ENCODE measurements around the gene DPEP2. TPM values are rescaled to one million over a fixed set of nuclear protein-coding genes. Genes with fewer than 3 reads are reported as not detected.

Gene DPEP2
- total and polyA plus RNA-seq, 2 of the 13 experiments (the other 11 are each of a cell fraction or from before 2014, with no cell fraction given) = 0.18 TPM; not detected in 1

GRCh38 chr16:67967183-67967957, 31.9 kb downstream of the DPEP2 start (continued):
- no peak for TF ChIP-seq FOXO4 (CRISPR knock-in tag; conservative IDR thresholded peaks at IDR 0.05)
- 0 out of 2 replicates have a peak, but pooled peaks have one; percentile 29 for TF ChIP-seq HIVEP1 (CRISPR knock-in tag; IDR thresholded peaks at IDR 0.05)
- 0 out of 2 replicates have a peak, but pooled peaks have one; percentile 4 for TF ChIP-seq ZNF276 (CRISPR knock-in tag; IDR thresholded peaks at IDR 0.05; ENCODE audit: low read depth)
- no peak for TF ChIP-seq HMGXB4 (CRISPR knock-in tag; IDR thresholded peaks at IDR 0.05; ENCODE audit: borderline replicate concordance in 1 of 2, low read depth in 1 of 2)
- peak; percentile 8 for TF ChIP-seq TEAD3 (CRISPR knock-in tag; optimal IDR thresholded peaks at IDR 0.05; ENCODE audit: borderline replicate concordance)
- TF ChIP-seq POLR2A (IDR thresholded peaks at IDR 0.05; ENCODE audit: insufficient read depth in 1 of 2, low read depth in 2 of 2, low read length in 2 of 2) = no peak; a peak in 3 of 4 replicates
- 0 out of 2 replicates have a peak, but pooled peaks have one; percentile 50 for TF ChIP-seq ZNF235 (CRISPR knock-in tag; IDR thresholded peaks at IDR 0.05; ENCODE audit: borderline replicate concordance)
- peak; percentile 30; the same call in 1 of the 2 replicates for TF ChIP-seq USF2 (IDR thresholded peaks at IDR 0.05; ENCODE audit: low read depth, low read length)
- no peak for TF ChIP-seq USF2 (CRISPR knock-in tag; IDR thresholded peaks at IDR 0.05; ENCODE audit: borderline replicate concordance)
- TF ChIP-seq JUNB (CRISPR knock-in tag; IDR thresholded peaks at IDR 0.05; ENCODE audit: borderline replicate concordance) = 0 out of 2 replicates have a peak, but pooled peaks have one; percentile 30
- peak; percentile 26; the same call in 1 of the 2 replicates for TF ChIP-seq BORCS8-MEF2B (CRISPR knock-in tag; IDR thresholded peaks at IDR 0.05)
- 0 out of 2 replicates have a peak, but pooled peaks have one; percentile 13 for TF ChIP-seq PRMT3 (CRISPR knock-in tag; IDR thresholded peaks at IDR 0.05; ENCODE audit: borderline replicate concordance, low read depth)
- TF ChIP-seq HCFC1 (IDR thresholded peaks at IDR 0.05; ENCODE audit: low read depth, low read length) = no peak
- TF ChIP-seq REL (CRISPR knock-in tag; conservative IDR thresholded peaks at IDR 0.05) = 0 out of 2 replicates have a peak, but pooled peaks have one; percentile 27
- 0 out of 2 replicates have a peak, but pooled peaks have one; percentile 6 for TF ChIP-seq TBX2 (CRISPR knock-in tag; IDR thresholded peaks at IDR 0.05; ENCODE audit: borderline replicate concordance)
- TF ChIP-seq SNAI1 (CRISPR knock-in tag; IDR thresholded peaks at IDR 0.05; ENCODE audit: borderline replicate concordance) = 0 out of 2 replicates have a peak, but pooled peaks have one; percentile 38
- TF ChIP-seq EEA1 (CRISPR knock-in tag; IDR thresholded peaks at IDR 0.05; ENCODE audit: borderline replicate concordance) = 0 out of 2 replicates have a peak, but pooled peaks have one; percentile 47
- 0 out of 2 replicates have a peak, but pooled peaks have one; percentile 38 for TF ChIP-seq MYC (CRISPR knock-in tag; IDR thresholded peaks at IDR 0.05; ENCODE audit: borderline replicate concordance)
- TF ChIP-seq RFXANK (CRISPR knock-in tag; IDR thresholded peaks at IDR 0.05) = no peak

All from HepG2 (cell line).